Omental fat pad (tissue), 4 donors: ENCODE results near the gene PLXDC2. TPM values are rescaled to one million over a fixed set of nuclear protein-coding genes. Genes with fewer than 3 reads are reported as not detected.

Experiments used
- ATAC-seq: fragments of 150-250 bp; one replicate; pipeline ENCODE4 v1.9.1; 2016; ENCODE audit warnings: mild to moderate bottlenecking, moderate library complexity; ENCODE audit not compliant: low FRiP score
- DNase-seq: peaks from one replicate; pipeline ENCODE4 v3.0.0-alpha.2; 2019; ENCODE audit warnings: low spot score
- total RNA-seq, 4 donors: library from RNA; depleted of rRNA; stranded (reverse); fragments of >200 nt; gene quantifications; one replicate each; pipeline ENCODE4 v1.1.0, GENCODE V29; 2016
- TF ChIP-seq, protein P1 (sequence below), 3 donors: fragments of 450-650 bp; IDR thresholded peaks; one replicate each; pipeline ENCODE4 v1.5.1; 2016 to 2017; ENCODE audit warnings: antibody characterized with exemption in 3 of 3, mild to moderate bottlenecking in 3 of 3, moderate library complexity in 2 of 3

PLXDC2 gene
- total RNA-seq, 4 donors from 2014 or later = 54.0 to 79.9 (median 65.9) TPM

- TF ChIP-seq, protein P1, sequence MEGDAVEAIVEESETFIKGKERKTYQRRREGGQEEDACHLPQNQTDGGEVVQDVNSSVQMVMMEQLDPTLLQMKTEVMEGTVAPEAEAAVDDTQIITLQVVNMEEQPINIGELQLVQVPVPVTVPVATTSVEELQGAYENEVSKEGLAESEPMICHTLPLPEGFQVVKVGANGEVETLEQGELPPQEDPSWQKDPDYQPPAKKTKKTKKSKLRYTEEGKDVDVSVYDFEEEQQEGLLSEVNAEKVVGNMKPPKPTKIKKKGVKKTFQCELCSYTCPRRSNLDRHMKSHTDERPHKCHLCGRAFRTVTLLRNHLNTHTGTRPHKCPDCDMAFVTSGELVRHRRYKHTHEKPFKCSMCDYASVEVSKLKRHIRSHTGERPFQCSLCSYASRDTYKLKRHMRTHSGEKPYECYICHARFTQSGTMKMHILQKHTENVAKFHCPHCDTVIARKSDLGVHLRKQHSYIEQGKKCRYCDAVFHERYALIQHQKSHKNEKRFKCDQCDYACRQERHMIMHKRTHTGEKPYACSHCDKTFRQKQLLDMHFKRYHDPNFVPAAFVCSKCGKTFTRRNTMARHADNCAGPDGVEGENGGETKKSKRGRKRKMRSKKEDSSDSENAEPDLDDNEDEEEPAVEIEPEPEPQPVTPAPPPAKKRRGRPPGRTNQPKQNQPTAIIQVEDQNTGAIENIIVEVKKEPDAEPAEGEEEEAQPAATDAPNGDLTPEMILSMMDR (IDR thresholded peaks at IDR 0.05) = no peak
- no peak for ATAC-seq
- no peak for DNase-seq
Measured at GRCh38 chr10:20300735-20301134, 484.5 kb downstream of the PLXDC2 start.

GRCh38 chr10:20302033-20302432 lies 485.8 kb downstream of the PLXDC2 start:
- TF ChIP-seq, protein P1 (IDR thresholded peaks at IDR 0.05) = no peak
- no peak for DNase-seq
- no peak for ATAC-seq

- DNase-seq (no peak), ATAC-seq (no peak)
- TF ChIP-seq, protein P1 (IDR thresholded peaks at IDR 0.05) = no peak
Measured at GRCh38 chr10:20303453-20304152, 487.4 kb downstream of the PLXDC2 start.

DNA sequence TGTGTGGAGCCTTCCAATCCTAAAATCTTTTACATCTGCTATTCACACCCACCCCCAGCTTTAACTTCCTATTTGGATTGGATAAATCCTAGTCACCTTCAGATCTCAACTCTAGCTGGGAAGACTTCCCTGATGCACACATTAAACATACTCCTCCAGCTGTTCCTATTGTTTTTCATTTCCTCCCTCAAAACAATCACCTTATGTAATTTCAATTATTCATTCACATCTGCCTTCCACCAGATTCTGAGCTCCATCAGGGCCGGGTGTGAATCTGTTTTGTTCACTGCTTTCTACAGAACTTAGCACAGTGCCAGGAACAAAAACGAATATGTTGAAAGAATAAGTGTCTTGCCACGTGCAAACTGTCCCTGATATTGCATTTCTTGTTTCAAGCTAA lies 497.4 kb downstream of the PLXDC2 start:
- TF ChIP-seq, protein P1 (IDR thresholded peaks at IDR 0.05) = no peak
- DNase-seq = no peak
- ATAC-seq = no peak

DNA sequence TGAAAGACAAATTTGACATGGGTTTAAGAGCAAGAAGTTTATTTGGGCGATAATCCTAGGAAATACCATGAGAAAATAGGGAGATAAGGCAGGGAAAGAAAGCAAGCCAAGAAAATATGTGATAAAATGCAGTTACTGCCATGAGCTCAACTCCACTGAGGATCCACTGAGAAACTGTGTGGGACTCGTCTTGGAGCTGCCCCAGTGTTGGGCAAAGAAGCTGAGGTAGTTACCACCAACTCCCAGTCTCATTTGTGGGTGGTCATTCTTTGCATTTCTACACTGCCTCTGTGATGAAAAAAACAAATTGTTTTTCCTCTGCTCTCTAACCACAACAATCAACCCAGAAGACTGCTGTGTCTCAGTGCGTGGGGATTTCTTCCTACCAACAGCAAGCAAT lies 498.2 kb downstream of the PLXDC2 start:
- ATAC-seq (no peak), DNase-seq (no peak)
- TF ChIP-seq, protein P1 (IDR thresholded peaks at IDR 0.05) = no peak

DNA sequence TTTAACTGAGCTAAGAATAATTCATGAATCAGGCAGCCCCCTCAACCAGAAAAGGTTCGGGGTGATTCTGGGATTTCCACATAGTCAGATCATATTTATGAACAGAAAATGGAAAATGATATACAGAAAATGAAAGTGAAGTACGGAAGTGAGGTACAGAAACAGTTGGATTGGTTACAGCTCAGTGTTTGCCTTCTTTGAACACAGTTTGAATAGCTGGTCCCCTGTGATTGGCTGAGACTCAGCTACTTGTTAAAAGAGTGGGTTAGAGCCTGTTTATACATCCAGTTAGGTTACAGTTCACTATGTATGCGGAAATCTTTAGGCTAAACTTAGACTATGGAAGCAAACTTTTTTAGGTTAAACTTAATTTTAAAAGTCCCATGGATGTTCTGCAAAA lies 511.7 kb downstream of the PLXDC2 start:
- DNase-seq = no peak
- TF ChIP-seq, protein P1 (IDR thresholded peaks at IDR 0.05) = no peak
- ATAC-seq = no peak

DNA sequence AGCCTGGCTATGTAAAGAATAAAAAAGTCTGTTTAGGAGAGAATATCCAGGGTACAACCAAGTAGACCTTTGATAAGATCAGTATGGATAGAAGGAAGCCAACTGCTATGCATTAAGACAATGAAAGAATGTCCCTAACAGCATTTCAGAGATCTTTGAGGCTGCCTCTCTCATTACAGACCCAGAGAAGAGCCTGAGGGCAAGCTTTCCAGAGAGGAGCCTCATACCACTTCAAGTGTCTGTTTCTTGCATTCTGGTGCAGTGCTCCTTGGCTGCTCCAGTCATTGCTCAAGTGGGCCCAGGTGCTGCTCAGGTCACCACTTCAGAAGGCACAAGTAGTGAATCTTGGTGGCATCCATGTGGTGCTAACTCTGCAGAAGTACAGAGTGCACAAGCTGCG lies 514.0 kb downstream of the PLXDC2 start:
- ATAC-seq = no peak
- TF ChIP-seq, protein P1 (IDR thresholded peaks at IDR 0.05) = no peak
- DNase-seq = no peak
